DND-41 (cell line): ENCODE measurements around the gene KRT80.

Source experiments
- ATAC-seq: fragments of 200-7000 bp; cut with Tn5 transposase; 3 replicates; pipeline ENCODE4 v1.9.1; 2021; ENCODE audit warnings: low read depth; ENCODE audit not compliant: insufficient read depth
- DNase-seq: peaks from one replicate; pipeline ENCODE4 v3.0.0-alpha.2; 2020
- H2AFZ ChIP-seq: 2 replicates; pipeline ENCODE4 v1.6.0; 2012; ENCODE audit warnings: low read depth, low read length
- H3K27ac ChIP-seq: 2 replicates; pipeline ENCODE4 v1.5.1; 2012; ENCODE audit warnings: low read length, inconsistent platforms
- H3K27me3 ChIP-seq: fragments of 200-600 bp; sonication (generic); 2 replicates; pipeline ENCODE4 v1.6.0; 2012; ENCODE audit warnings: low read length, mild to moderate bottlenecking, inconsistent platforms; ENCODE audit not compliant: insufficient read depth, poor library complexity
- H3K36me3 ChIP-seq: 2 replicates; pipeline ENCODE4 v1.5.1; 2012; ENCODE audit warnings: low read length, inconsistent platforms; ENCODE audit not compliant: insufficient read depth
- H3K4me1 ChIP-seq: 2 replicates; pipeline ENCODE4 v1.5.1; 2012; ENCODE audit warnings: mild to moderate bottlenecking, low read length; ENCODE audit not compliant: insufficient read depth
- H3K4me2 ChIP-seq: 2 replicates; pipeline ENCODE4 v1.6.0; 2012; ENCODE audit warnings: mild to moderate bottlenecking, moderate library complexity, low read length, inconsistent platforms; ENCODE audit not compliant: insufficient read depth
- H3K4me3 ChIP-seq, 2 experiments: fragments of 200-600 bp in 1 of 2; shearing (Covaris generic) in 1 of 2; 2 replicates each; pipeline ENCODE4 v1.5.1; 2012 to 2016; ENCODE audit warnings: inconsistent platforms in 2 of 2, low read length in 2 of 2, mild to moderate bottlenecking in 2 of 2, low read depth in 1 of 2, moderate library complexity in 1 of 2
- H3K79me2 ChIP-seq: 2 replicates; pipeline ENCODE4 v1.6.0; 2012; ENCODE audit warnings: low read length, inconsistent platforms; ENCODE audit not compliant: insufficient read depth
- H3K9ac ChIP-seq: 2 replicates; pipeline ENCODE4 v1.6.0; 2012; ENCODE audit warnings: low read depth, mild to moderate bottlenecking, inconsistent platforms, low read length, moderate library complexity
- H3K9me3 ChIP-seq: 2 replicates; pipeline ENCODE4 v1.5.1; 2012; ENCODE audit warnings: low read length, moderate library complexity, mild to moderate bottlenecking, inconsistent platforms; ENCODE audit not compliant: insufficient read depth, severe bottlenecking
- H4K20me1 ChIP-seq: 2 replicates; pipeline ENCODE4 v1.6.0; 2012; ENCODE audit warnings: low read length; ENCODE audit not compliant: insufficient read depth
- EZH2 ChIP-seq: IDR thresholded peaks from 3 replicates; pipeline ENCODE4 v1.6.1; 2012; ENCODE audit warnings: borderline replicate concordance, low read depth, mild to moderate bottlenecking, moderate library complexity, low read length, inconsistent platforms; ENCODE audit not compliant: severe bottlenecking
- TF ChIP-seq, protein P1 (sequence below): IDR thresholded peaks from 2 replicates; pipeline ENCODE4 v1.5.1; 2012; ENCODE audit warnings: borderline replicate concordance, low read length, moderate library complexity, mild to moderate bottlenecking; ENCODE audit not compliant: poor library complexity, severe bottlenecking; ENCODE audit errors: extremely low read depth

The KRT80 gene

DNA sequence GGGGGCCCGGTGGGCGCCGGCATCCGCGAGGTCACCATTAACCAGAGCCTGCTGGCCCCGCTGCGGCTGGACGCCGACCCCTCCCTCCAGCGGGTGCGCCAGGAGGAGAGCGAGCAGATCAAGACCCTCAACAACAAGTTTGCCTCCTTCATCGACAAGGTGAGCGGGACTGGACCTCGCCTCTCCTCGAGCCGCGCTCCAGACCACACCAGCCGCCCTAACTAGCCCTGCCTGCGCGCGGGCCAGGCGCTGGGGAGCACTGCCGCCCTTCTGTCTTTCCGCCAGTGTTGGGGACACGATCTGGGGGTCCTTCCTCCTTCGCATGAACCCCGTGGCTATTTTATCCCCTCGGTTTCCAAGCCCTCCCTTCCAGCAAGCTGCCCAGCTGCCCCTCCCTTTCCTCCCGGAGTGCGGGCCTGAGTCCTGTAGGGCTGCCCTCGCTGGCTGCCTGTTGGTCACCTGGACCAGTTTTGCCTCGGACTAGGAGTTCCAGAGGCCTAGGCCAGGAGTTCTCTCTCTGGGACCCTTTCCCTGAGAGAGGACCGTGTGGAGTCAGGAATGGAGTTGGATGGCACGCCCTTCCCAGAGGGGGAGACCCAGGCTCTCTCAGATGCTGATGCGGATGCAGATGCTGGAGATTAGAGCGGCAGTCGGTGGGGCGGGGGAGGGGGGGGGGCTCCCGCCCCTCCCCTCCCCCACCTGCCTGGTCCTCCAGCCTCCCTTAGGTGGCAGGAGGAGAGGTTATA is 41.8 kb upstream of the KRT80 start:
- H3K4me1 ChIP-seq = no peaks in the 10 kb centered on the region
- DNase-seq (no peak), ATAC-seq (no peak)
- no peaks in the 10 kb centered on the region for H3K27me3 ChIP-seq
- H3K27ac ChIP-seq = no peak overlapping the region
- H4K20me1 ChIP-seq = peaks cover 3% of the 10 kb centered on the region; the same call in 1 of the 2 replicates
- no peak overlapping the region for H3K9ac ChIP-seq
- no peaks in the 10 kb centered on the region for H3K79me2 ChIP-seq
- no peak overlapping the region for H3K4me2 ChIP-seq
- H2AFZ ChIP-seq = no peak overlapping the region
- no peaks in the 10 kb centered on the region for H3K36me3 ChIP-seq
- TF ChIP-seq EZH2 = no peak
- TF ChIP-seq, protein P1, sequence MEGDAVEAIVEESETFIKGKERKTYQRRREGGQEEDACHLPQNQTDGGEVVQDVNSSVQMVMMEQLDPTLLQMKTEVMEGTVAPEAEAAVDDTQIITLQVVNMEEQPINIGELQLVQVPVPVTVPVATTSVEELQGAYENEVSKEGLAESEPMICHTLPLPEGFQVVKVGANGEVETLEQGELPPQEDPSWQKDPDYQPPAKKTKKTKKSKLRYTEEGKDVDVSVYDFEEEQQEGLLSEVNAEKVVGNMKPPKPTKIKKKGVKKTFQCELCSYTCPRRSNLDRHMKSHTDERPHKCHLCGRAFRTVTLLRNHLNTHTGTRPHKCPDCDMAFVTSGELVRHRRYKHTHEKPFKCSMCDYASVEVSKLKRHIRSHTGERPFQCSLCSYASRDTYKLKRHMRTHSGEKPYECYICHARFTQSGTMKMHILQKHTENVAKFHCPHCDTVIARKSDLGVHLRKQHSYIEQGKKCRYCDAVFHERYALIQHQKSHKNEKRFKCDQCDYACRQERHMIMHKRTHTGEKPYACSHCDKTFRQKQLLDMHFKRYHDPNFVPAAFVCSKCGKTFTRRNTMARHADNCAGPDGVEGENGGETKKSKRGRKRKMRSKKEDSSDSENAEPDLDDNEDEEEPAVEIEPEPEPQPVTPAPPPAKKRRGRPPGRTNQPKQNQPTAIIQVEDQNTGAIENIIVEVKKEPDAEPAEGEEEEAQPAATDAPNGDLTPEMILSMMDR = no peak
- no peak overlapping the region for H3K4me3 ChIP-seq
- H3K9me3 ChIP-seq = no peaks in the 10 kb centered on the region

DNA sequence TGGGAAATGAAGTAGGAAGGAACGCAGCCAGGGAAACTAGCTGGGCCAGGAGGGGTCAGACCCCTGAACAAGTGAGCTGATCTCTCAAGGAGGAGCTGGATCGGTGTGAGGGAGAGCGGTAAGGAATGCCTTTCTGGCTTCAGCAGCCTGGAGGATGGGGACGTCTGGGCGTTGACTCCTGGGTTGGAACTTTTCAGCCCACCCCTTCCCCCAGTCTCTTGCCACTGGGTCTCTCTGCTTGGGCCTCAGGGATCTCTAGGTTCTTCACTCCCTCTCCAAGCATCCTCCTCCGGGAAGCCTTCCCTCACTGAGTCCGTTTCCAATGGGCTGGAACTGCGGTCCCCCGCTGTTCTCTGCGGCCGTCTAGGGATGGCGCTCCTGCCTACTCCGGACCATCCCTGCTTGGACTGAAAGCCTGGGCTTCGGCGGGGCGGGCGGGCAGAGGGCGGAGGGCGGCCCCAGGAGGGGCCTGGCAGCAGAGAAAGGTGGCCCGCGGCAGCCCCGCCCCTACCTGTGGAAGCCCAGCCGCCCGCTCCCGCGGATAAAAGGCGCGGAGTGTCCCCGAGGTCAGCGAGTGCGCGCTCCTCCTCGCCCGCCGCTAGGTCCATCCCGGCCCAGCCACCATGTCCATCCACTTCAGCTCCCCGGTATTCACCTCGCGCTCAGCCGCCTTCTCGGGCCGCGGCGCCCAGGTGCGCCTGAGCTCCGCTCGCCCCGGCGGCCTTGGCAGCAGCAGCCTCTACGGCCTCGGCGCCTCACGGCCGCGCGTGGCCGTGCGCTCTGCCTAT is 41.1 kb upstream of the KRT80 start, which contains the start of gene KRT7:
Gene KRT7, plus strand, starts transcription at position 570 of the 788 bp plus-strand sequence. Its CDS starts 54 bp downstream, at position 624.
- Histone ChIP-seq H3K79me2 (no peaks in the 10 kb centered on the region), H3K9me3 (no peaks in the 10 kb centered on the region), H3K27me3 (no peaks in the 10 kb centered on the region), H3K36me3 (no peaks in the 10 kb centered on the region), H3K4me3 (no peak within 1 kb of the TSS), H4K20me1 (peaks cover 3% of the 10 kb centered on the region; the same call in 1 of the 2 replicates), H2AFZ (no peak within 1 kb of the TSS), H3K4me1 (no peaks in the 10 kb centered on the region), H3K9ac (no peak within 1 kb of the TSS), H3K4me2 (no peak within 1 kb of the TSS), H3K27ac (no peak within 1 kb of the TSS)
- DNase-seq (no peak), ATAC-seq (no peak)
- TF ChIP-seq EZH2 = no peak
- TF ChIP-seq, protein P1 = no peak

DNA sequence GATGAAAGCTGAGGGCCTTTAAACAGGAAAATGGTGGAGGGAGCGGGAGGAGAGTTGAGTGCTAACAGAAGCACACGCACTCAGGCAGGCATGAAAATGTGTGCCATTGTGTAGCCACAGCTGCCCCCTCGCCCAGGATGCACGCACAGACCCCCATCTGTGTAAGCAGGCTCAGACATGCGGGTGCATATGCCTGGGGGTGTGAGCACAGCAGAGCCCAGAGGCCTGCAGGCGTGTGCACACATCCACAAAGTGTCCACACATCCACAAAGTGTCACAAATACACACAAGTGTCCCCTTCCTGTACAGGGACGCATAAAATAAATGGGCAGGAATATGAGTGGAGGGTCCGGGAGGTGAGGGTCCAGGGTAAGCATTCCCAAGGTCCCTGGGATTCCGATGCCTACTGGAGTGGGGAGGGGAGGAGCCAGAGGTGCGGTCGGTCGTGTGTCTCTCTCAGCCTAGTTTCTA is 40.4 kb upstream of the KRT80 start:
- Histone ChIP-seq H3K4me3 (no peak overlapping the region), H4K20me1 (peaks cover 3% of the 10 kb centered on the region; the same call in 1 of the 2 replicates), H3K27ac (no peak overlapping the region), H3K36me3 (no peaks in the 10 kb centered on the region), H3K9me3 (no peaks in the 10 kb centered on the region), H3K4me2 (no peak overlapping the region), H3K79me2 (no peaks in the 10 kb centered on the region), H3K9ac (no peak overlapping the region), H2AFZ (no peak overlapping the region), H3K27me3 (no peaks in the 10 kb centered on the region), H3K4me1 (no peaks in the 10 kb centered on the region)
- ATAC-seq (no peak), DNase-seq (no peak)
- TF ChIP-seq EZH2 = no peak
- TF ChIP-seq, protein P1 = no peak
